H1 (cell line): Measurements from ENCODE around the gene TMEM150B. TPM values are rescaled to one million over a fixed set of nuclear protein-coding genes. Genes with fewer than 3 reads are reported as not detected.
A peak's percentile ranks its signal among the peaks of the same experiment; 100 is the strongest.

Experiments used
- CTCF ChIA-PET: fragments of 300-600 bp; sonication (Branson Sonifier 250); formaldehyde crosslinking; loops from one replicate; lab custom pipeline; 2021; ENCODE audit not compliant: partially characterized antibody; lab: Charles Lee
- POLR2A ChIA-PET: fragments of 300-600 bp; sonication (Branson Sonifier 250); formaldehyde crosslinking; loops from one replicate; lab custom pipeline; 2021; ENCODE audit warnings: inconsistent platforms; ENCODE audit not compliant: partially characterized antibody; lab: Charles Lee
- DNase-seq, 2 experiments: peaks; one replicate each; pipeline versions ENCODE4 v3.0.0 to v3.0.0-alpha.2; 2010 to 2022; ENCODE audit warnings: low spot score in 2 of 2, low read depth in 1 of 2, mixed read lengths in 1 of 2
- FAIRE-seq: peaks from 2 replicates; lab custom pipeline; 2011; peaks lifted over from hg19 to GRCh38; lab: Jason Lieb, UNC
- H2AFZ ChIP-seq: 2 replicates; pipeline ENCODE4 v1.8.1; 2012; ENCODE audit warnings: low read length, inconsistent platforms
- H2AK5ac ChIP-seq: 2 replicates; pipeline ENCODE4 v1.6.1; 2013; ENCODE audit warnings: low read depth, low read length
- H2BK120ac ChIP-seq: replicated peaks from 2 replicates; pipeline ENCODE3; 2013; ENCODE audit warnings: low read depth, low read length, inconsistent platforms
- H2BK12ac ChIP-seq: 2 replicates; pipeline ENCODE4 v1.6.1; 2013; ENCODE audit warnings: low read depth, low read length
- H2BK15ac ChIP-seq: 2 replicates; pipeline ENCODE4 v1.6.1; 2013; ENCODE audit warnings: low read length
- H2BK20ac ChIP-seq: 2 replicates; pipeline ENCODE4 v1.6.1; 2013; ENCODE audit warnings: low read length
- H2BK5ac ChIP-seq: 2 replicates; pipeline ENCODE4 v1.6.1; 2013; ENCODE audit warnings: low read depth, low read length
- H3K14ac ChIP-seq: 2 replicates; pipeline ENCODE4 v1.6.1; 2013; ENCODE audit warnings: inconsistent platforms; ENCODE audit not compliant: insufficient read length
- H3K18ac ChIP-seq: 2 replicates; pipeline ENCODE4 v1.6.1; 2013; ENCODE audit warnings: low read length; ENCODE audit errors: extremely low read depth
- H3K23ac ChIP-seq: 2 replicates; pipeline ENCODE4 v1.6.1; 2013; ENCODE audit warnings: inconsistent platforms; ENCODE audit not compliant: insufficient read length
- H3K23me2 ChIP-seq: 2 replicates; pipeline ENCODE4 v1.6.1; 2013; ENCODE audit warnings: low read depth, low read length
- H3K27ac ChIP-seq: 2 replicates; pipeline ENCODE4 v1.6.1; 2011; ENCODE audit warnings: low read depth, low read length, inconsistent platforms
- H3K27me3 ChIP-seq, 4 experiments: replicated peaks in 1 of 4; 1 replicate in 1 of 4; 2 replicates in 3 of 4; pipeline versions ENCODE4 v1.6.1 to v1.8.1; 2011 to 2013; ENCODE audit warnings: low read length in 3 of 4, mild to moderate bottlenecking in 3 of 4, inconsistent platforms in 2 of 4, mixed read lengths in 2 of 4, moderate library complexity in 1 of 4; ENCODE audit not compliant: control insufficient read depth in 3 of 4, insufficient read depth in 3 of 4; ENCODE audit errors: extremely low read depth in 1 of 4
- H3K36me3 ChIP-seq, 4 experiments: 2 replicates each; pipeline versions ENCODE4 v1.6.1 to v1.8.1; 2011 to 2013; ENCODE audit warnings: mild to moderate bottlenecking in 4 of 4, low read length in 3 of 4, moderate library complexity in 2 of 4, control low read depth in 1 of 4, inconsistent platforms in 1 of 4; ENCODE audit not compliant: insufficient read depth in 4 of 4, control insufficient read depth in 2 of 4
- H3K4ac ChIP-seq: replicated peaks from 2 replicates; pipeline ENCODE3; 2013; ENCODE audit warnings: low read length, low read depth, mixed read lengths, inconsistent platforms; ENCODE audit not compliant: insufficient read length
- H3K4me1 ChIP-seq, 4 experiments: replicated peaks in 1 of 4; 1 replicate in 1 of 4; 2 replicates in 3 of 4; pipeline versions ENCODE4 v1.6.1 to v1.8.1; 2011 to 2013; ENCODE audit warnings: low read length in 3 of 4, inconsistent platforms in 2 of 4, mixed read lengths in 1 of 4; ENCODE audit not compliant: insufficient read depth in 4 of 4, control insufficient read depth in 3 of 4
- H3K4me2 ChIP-seq, 2 experiments: 2 replicates each; pipeline versions ENCODE4 v1.6.1 to v1.8.1; 2011 to 2013; ENCODE audit warnings: low read depth in 2 of 2, low read length in 2 of 2, control low read depth in 1 of 2, inconsistent platforms in 1 of 2, mild to moderate bottlenecking in 1 of 2; ENCODE audit not compliant: insufficient read depth in 1 of 2
- H3K4me3 ChIP-seq, 4 experiments: fragments of 200-600, 300-600 bp in 1 of 4; sonication (generic), shearing (Covaris generic), sonication (Bioruptor Twin) in 1 of 4; 2 replicates each; pipeline versions ENCODE4 v1.5.1 to v1.8.1; 2011 to 2016; ENCODE audit warnings: low read length in 4 of 4, low read depth in 3 of 4, control low read depth in 2 of 4, inconsistent platforms in 2 of 4, mild to moderate bottlenecking in 2 of 4, mixed read lengths in 1 of 4, moderate library complexity in 1 of 4; ENCODE audit not compliant: insufficient read depth in 2 of 4; ENCODE audit errors: extremely low read depth in 1 of 4
- H3K56ac ChIP-seq: replicated peaks from 2 replicates; pipeline ENCODE3; 2013; ENCODE audit warnings: low read depth, mild to moderate bottlenecking, mixed read lengths, low read length, inconsistent platforms; ENCODE audit not compliant: insufficient read length
- H3K79me1 ChIP-seq: 2 replicates; pipeline ENCODE4 v1.6.1; 2013; ENCODE audit warnings: low read depth, low read length, control low read depth
- H3K79me2 ChIP-seq, 2 experiments: 2 replicates each; pipeline versions ENCODE4 v1.6.1 to v1.8.1; 2012 to 2013; ENCODE audit warnings: low read length in 2 of 2, mild to moderate bottlenecking in 2 of 2, inconsistent platforms in 1 of 2; ENCODE audit not compliant: insufficient read depth in 2 of 2, control insufficient read depth in 1 of 2
- H3K9ac ChIP-seq, 4 experiments: replicated peaks in 1 of 4; 1 replicate in 1 of 4; 2 replicates in 3 of 4; pipeline versions ENCODE4 v1.6.1 to v1.8.1; 2011 to 2013; ENCODE audit warnings: low read depth in 3 of 4, low read length in 3 of 4, control low read depth in 2 of 4, mild to moderate bottlenecking in 2 of 4, moderate library complexity in 2 of 4, inconsistent platforms in 1 of 4; ENCODE audit errors: extremely low read depth in 1 of 4
- H3K9me3 ChIP-seq, 2 experiments: 2 replicates each; pipeline versions ENCODE4 v1.6.1 to v1.8.1; 2012 to 2013; ENCODE audit warnings: mild to moderate bottlenecking in 2 of 2, moderate library complexity in 2 of 2, control low read depth in 1 of 2, inconsistent platforms in 1 of 2, low read depth in 1 of 2, low read length in 1 of 2, mixed read lengths in 1 of 2; ENCODE audit not compliant: insufficient read depth in 2 of 2
- H4K20me1 ChIP-seq, 2 experiments: replicated peaks in 1 of 2; 2 replicates each; pipeline versions ENCODE3 to v1.8.1; 2011 to 2013; ENCODE audit warnings: inconsistent platforms in 2 of 2, low read length in 2 of 2, mild to moderate bottlenecking in 1 of 2; ENCODE audit not compliant: insufficient read depth in 2 of 2, control insufficient read depth in 1 of 2
- H4K5ac ChIP-seq: 2 replicates; pipeline ENCODE4 v1.6.1; 2013; ENCODE audit warnings: low read length, low read depth, mixed read lengths, inconsistent platforms; ENCODE audit not compliant: insufficient read length
- H4K8ac ChIP-seq: 2 replicates; pipeline ENCODE4 v1.8.0; 2013; ENCODE audit warnings: mild to moderate bottlenecking, moderate library complexity, low read length, inconsistent platforms; ENCODE audit not compliant: insufficient read depth; ENCODE audit errors: extremely low read depth
- H4K91ac ChIP-seq: replicated peaks from 2 replicates; pipeline ENCODE3; 2013; ENCODE audit warnings: low read length, mixed read lengths, inconsistent platforms; ENCODE audit not compliant: insufficient read length
- GABPA ChIP-seq: IDR thresholded peaks from 2 replicates; pipeline ENCODE4 v1.6.1; 2011; ENCODE audit warnings: mild to moderate bottlenecking, low read length, moderate library complexity, borderline replicate concordance; ENCODE audit not compliant: insufficient read depth
- POLR2AphosphoS5 ChIP-seq: IDR thresholded peaks from 2 replicates; pipeline ENCODE4 v1.6.1; 2011; ENCODE audit warnings: low read depth, low read length
- RNF2 ChIP-seq: fragments of 200-900, 300-1000 bp; sonication (generic); IDR thresholded peaks from 2 replicates; pipeline ENCODE4 v1.7.1; 2016; ENCODE audit warnings: borderline replicate concordance, low read depth, mild to moderate bottlenecking, antibody characterized with exemption, low read length; ENCODE audit not compliant: poor library complexity, severe bottlenecking; ENCODE audit errors: missing control alignments
- SIN3A ChIP-seq, 2 experiments: IDR thresholded peaks in 1 of 2; conservative IDR thresholded peaks in 1 of 2; 2 replicates each; pipeline ENCODE4 v1.6.1; 2011 to 2012; ENCODE audit warnings: low read length in 2 of 2, improper control_type of control experiment in 1 of 2, low read depth in 1 of 2, mild to moderate bottlenecking in 1 of 2
- SIX5 ChIP-seq: IDR thresholded peaks from 2 replicates; pipeline ENCODE4 v1.6.1; 2011; ENCODE audit warnings: mild to moderate bottlenecking, low read depth, low read length
- WGBS, 2 experiments: shearing (Covaris generic) in 1 of 2; methylation state at CpG; one replicate each; pipeline versions ENCODE4 v1.1.6 to v1.1.7; 2013 to 2015; ENCODE audit warnings: low lambda C conversion rate in 2 of 2, mixed read lengths in 2 of 2, inconsistent platforms in 1 of 2, low coverage in 1 of 2, missing lambda C conversion rate in 1 of 2; ENCODE audit not compliant: insufficient replicate concordance in 2 of 2, insufficient coverage in 1 of 2, insufficient read length in 1 of 2; ENCODE audit errors: extremely low coverage in 1 of 2, missing lambda C conversion rate in 1 of 2; 5-methylcytosine and 5-hydroxymethylcytosine counted together
- polyA plus RNA-seq, 7 experiments: library from polyadenylated mRNA; depleted of rRNA in 3 of 7; stranded (reverse) in 5 of 7; unstranded in 2 of 7; fragments of >200 nt in 5 of 7; fragments of 200-250 nt in 2 of 7; gene quantifications; 1 replicate in 5 of 7; 2 replicates in 1 of 7; 4 replicates in 1 of 7; pipeline versions ENCODE4 v1.2.1 to v1.2.3, GENCODE V29; 2011 to 2013; ENCODE audit warnings: missing spikeins in 2 of 7, mixed read lengths in 2 of 7
- total RNA-seq: library from RNA; stranded (reverse); fragmentation: NEBNext Ultra II Directional; extraction: Animal tissue kit (Norgen Biotek cat#: 25700); gene quantifications from 2 replicates; pipeline ENCODE4 v1.2.1, GENCODE V29; 2021
- TF ChIP-seq, protein P1 (sequence below): IDR thresholded peaks from 2 replicates; pipeline ENCODE4 v1.6.1; 2012; ENCODE audit warnings: inconsistent platforms
- TF ChIP-seq, protein P2 (sequence below): IDR thresholded peaks from 2 replicates; pipeline ENCODE4 v1.6.1; 2011; ENCODE audit warnings: low read length, improper control_type of control experiment
- TF ChIP-seq, protein P3 (sequence below): IDR thresholded peaks from 2 replicates; pipeline ENCODE4 v1.6.1; 2011; ENCODE audit warnings: low read depth, mild to moderate bottlenecking, low read length; ENCODE audit not compliant: insufficient read depth

TMEM150B gene
- total and polyA plus RNA-seq, 2 of the 8 experiments (the other 6 are each of a cell fraction or from before 2014, with no cell fraction given) = 0.41 to 0.91 TPM

DNA sequence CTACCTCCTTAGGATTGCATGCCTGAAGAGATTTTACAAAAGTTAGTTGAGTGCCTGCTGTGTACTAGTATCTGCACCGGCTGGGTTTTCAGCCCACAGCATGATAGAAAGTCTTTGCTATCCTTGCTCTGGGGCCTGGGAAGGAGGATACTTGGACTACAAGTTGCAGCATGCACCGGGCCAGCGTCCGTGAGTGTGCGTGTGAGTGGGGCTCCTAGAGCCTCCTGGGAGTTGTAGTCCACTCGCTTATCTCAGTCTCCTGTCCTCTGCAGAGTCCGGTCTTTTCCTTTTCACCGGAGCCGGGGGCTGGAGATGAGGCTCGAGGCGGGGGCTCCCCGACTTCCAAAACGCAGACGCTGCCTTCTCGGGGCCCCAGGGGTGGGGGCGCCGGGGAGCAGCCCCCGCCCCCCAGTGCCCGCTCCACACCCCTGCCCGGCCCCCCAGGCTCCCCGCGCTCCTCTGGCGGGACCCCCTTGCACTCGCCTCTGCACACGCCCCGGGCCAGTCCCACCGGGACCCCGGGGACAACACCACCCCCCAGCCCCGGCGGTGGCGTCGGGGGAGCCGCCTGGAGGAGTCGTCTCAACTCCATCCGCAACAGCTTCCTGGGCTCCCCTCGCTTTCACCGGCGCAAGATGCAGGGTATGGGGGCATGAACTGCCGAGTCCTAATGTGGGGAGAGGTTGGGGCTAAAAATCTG is 20.7 kb downstream of the TMEM150B start:
- Histone ChIP-seq H4K8ac (no peak overlapping the region), H3K79me1 (no peaks in the 10 kb centered on the region; the same call in 1 of the 2 replicates), H3K4me2 (no peak overlapping the region), H3K9me3 (no peaks in the 10 kb centered on the region), H3K27me3 (no peaks in the 10 kb centered on the region), H4K5ac (no peak overlapping the region), H3K14ac (no peak overlapping the region)
- DNase-seq (peak in 1 of 2 experiments; percentile 67), FAIRE-seq (no peak)
- no peak for TF ChIP-seq POLR2AphosphoS5
- peak; percentile 96 for TF ChIP-seq SIX5
- no peak for TF ChIP-seq GABPA
- TF ChIP-seq RNF2 = no peak
- TF ChIP-seq SIN3A (conservative IDR thresholded peaks at IDR 0.05 in 1 of 2, IDR thresholded peaks at IDR 0.05 in 1 of 2; ENCODE audit: low read depth in 1 of 2, low read length in 2 of 2) = no peak
- TF ChIP-seq, protein P1, sequence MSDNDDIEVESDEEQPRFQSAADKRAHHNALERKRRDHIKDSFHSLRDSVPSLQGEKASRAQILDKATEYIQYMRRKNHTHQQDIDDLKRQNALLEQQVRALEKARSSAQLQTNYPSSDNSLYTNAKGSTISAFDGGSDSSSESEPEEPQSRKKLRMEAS = no peak
- TF ChIP-seq, protein P2, sequence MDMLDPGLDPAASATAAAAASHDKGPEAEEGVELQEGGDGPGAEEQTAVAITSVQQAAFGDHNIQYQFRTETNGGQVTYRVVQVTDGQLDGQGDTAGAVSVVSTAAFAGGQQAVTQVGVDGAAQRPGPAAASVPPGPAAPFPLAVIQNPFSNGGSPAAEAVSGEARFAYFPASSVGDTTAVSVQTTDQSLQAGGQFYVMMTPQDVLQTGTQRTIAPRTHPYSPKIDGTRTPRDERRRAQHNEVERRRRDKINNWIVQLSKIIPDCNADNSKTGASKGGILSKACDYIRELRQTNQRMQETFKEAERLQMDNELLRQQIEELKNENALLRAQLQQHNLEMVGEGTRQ = no peak
- TF ChIP-seq, protein P3, sequence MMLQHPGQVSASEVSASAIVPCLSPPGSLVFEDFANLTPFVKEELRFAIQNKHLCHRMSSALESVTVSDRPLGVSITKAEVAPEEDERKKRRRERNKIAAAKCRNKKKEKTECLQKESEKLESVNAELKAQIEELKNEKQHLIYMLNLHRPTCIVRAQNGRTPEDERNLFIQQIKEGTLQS = 0 out of 2 replicates have a peak, but pooled peaks have one; percentile 15
- TF ChIP-seq, all 59 proteins: peak for 2
- H3K23me2 ChIP-seq = peaks cover 2% of the 10 kb centered on the region; the same call in 1 of the 2 replicates
- no peak overlapping the region for H3K23ac ChIP-seq
- H2AFZ ChIP-seq = no peak overlapping the region
- H2BK15ac ChIP-seq = no peak overlapping the region
- H2BK20ac ChIP-seq = no peak overlapping the region
- H3K27ac ChIP-seq = no peak overlapping the region
- ChIA-PET POLR2A (interaction anchor here (0.7 to 1.7 kb wide), 5 partner anchors 13 to 103 kb away, joined by 3 read pairs; partner anchors contain the start of gene KMT5C), CTCF (interaction anchor here (0.6 to 0.9 kb wide), 2 partner anchors 144 to 148 kb away, joined by 3 read pairs; no protein-coding TSS in a partner anchor)
- H2AK5ac ChIP-seq = no peak overlapping the region
- no peaks in the 10 kb centered on the region for H3K79me2 ChIP-seq
- no peak overlapping the region for H2BK12ac ChIP-seq
- H4K91ac ChIP-seq = no peak overlapping the region
- H3K56ac ChIP-seq = no peak overlapping the region
- peaks cover 16 to 49% (median 38%) of the 10 kb centered on the region in 4 experiments for H3K36me3 ChIP-seq
- H3K9ac ChIP-seq = no peak overlapping the region
- H2BK120ac ChIP-seq = no peak overlapping the region
- no peak overlapping the region for H3K18ac ChIP-seq
- peaks cover 0 to 5% of the 10 kb centered on the region in 2 experiments for H4K20me1 ChIP-seq
- H3K4me1 ChIP-seq = peaks cover 0 to 8% (median 3%) of the 10 kb centered on the region in 4 experiments; a peak in 3 of 7 replicates
- H3K4me3 ChIP-seq = no peak overlapping the region
- WGBS, 2 experiments = 88% methylated on average over 15 of the region's 39 CpGs; no CpG with 5 or more reads in 1 of the 2 experiments
- H3K4ac ChIP-seq = no peak overlapping the region
- H2BK5ac ChIP-seq = no peak overlapping the region
